H7 (cell line): ENCODE data around the gene SPATA3. TPM values are rescaled to one million over a fixed set of nuclear protein-coding genes. Genes with fewer than 3 reads are reported as not detected.
"Not testable (repeated sequence)": the region's sequence is repeated elsewhere in the genome, so short reads cannot be mapped to it uniquely, and the experiment has no call there.

Experiments
- DNase-seq: peaks from one replicate; pipeline ENCODE4 v3.0.0; 2012
- H3K27me3 ChIP-seq: 2 replicates; pipeline ENCODE4 v1.6.0; 2011; ENCODE audit warnings: mild to moderate bottlenecking, low read length; ENCODE audit not compliant: control insufficient read depth, insufficient read depth
- H3K36me3 ChIP-seq: replicated peaks from 2 replicates; pipeline ENCODE4 v1.5.1; 2011; ENCODE audit warnings: low read length; ENCODE audit not compliant: control insufficient read depth, insufficient read depth
- H3K4me3 ChIP-seq: 2 replicates; pipeline ENCODE4 v1.5.1; 2011; ENCODE audit warnings: low read depth, mild to moderate bottlenecking, control low read depth, low read length, moderate library complexity; ENCODE audit not compliant: insufficient read depth
- total RNA-seq: library from RNA; depleted of rRNA; stranded (reverse); fragments of >200 nt; shearing (Covaris generic); gene quantifications from 2 replicates; pipeline ENCODE4 v1.2.3, GENCODE V29; 2014

The SPATA3 gene
- total RNA-seq, 1 experiment from 2014 or later: not detected

GRCh38 chr2:230958820-230959756, 36.8 kb upstream of the SPATA3 start:
- no peaks in the 10 kb centered on the region for H3K36me3 ChIP-seq
- no peak for DNase-seq
- H3K4me3 ChIP-seq: no peak overlapping the region
- H3K27me3 ChIP-seq: peaks cover 13% of the 10 kb centered on the region

GRCh38 chr2:230960026-230960425, 35.9 kb upstream of the SPATA3 start:
- H3K4me3 ChIP-seq: no peak overlapping the region
- no peak for DNase-seq
- H3K27me3 ChIP-seq: peaks cover 13% of the 10 kb centered on the region
- H3K36me3 ChIP-seq: no peaks in the 10 kb centered on the region

GRCh38 chr2:230961091-230961491, 34.8 kb upstream of the SPATA3 start:
- H3K36me3 ChIP-seq: no peaks in the 10 kb centered on the region
- peaks cover 13% of the 10 kb centered on the region for H3K27me3 ChIP-seq
- H3K4me3 ChIP-seq: no peak overlapping the region
- no peak for DNase-seq

GRCh38 chr2:230964136-230964730, 31.7 kb upstream of the SPATA3 start:
- Histone ChIP-seq H3K27me3 (no peaks in the 10 kb centered on the region), H3K36me3 (no peaks in the 10 kb centered on the region), H3K4me3 (no peak overlapping the region)
- no peak for DNase-seq

GRCh38 chr2:230967113-230967512, 28.8 kb upstream of the SPATA3 start:
- no peaks in the 10 kb centered on the region for H3K27me3 ChIP-seq
- no peaks in the 10 kb centered on the region for H3K36me3 ChIP-seq
- no peak overlapping the region for H3K4me3 ChIP-seq
- no peak for DNase-seq

GRCh38 chr2:230968314-230968713, 27.6 kb upstream of the SPATA3 start:
- not testable (repeated sequence) for H3K4me3 ChIP-seq, H3K27me3 ChIP-seq, H3K36me3 ChIP-seq, DNase-seq

GRCh38 chr2:230968921-230969658, 26.8 kb upstream of the SPATA3 start:
- Histone ChIP-seq H3K4me3 (no peak overlapping the region), H3K36me3 (no peaks in the 10 kb centered on the region), H3K27me3 (no peaks in the 10 kb centered on the region)
- no peak for DNase-seq

GRCh38 chr2:230969659-230970015, 26.3 kb upstream of the SPATA3 start:
- no peak overlapping the region for H3K4me3 ChIP-seq
- H3K27me3 ChIP-seq: no peaks in the 10 kb centered on the region
- DNase-seq: no peak
- H3K36me3 ChIP-seq: no peaks in the 10 kb centered on the region

- no peaks in the 10 kb centered on the region for H3K27me3 ChIP-seq
- H3K36me3 ChIP-seq: no peaks in the 10 kb centered on the region
- DNase-seq: no peak
- no peak overlapping the region for H3K4me3 ChIP-seq
Observed at GRCh38 chr2:230972046-230972445, 23.9 kb upstream of the SPATA3 start.

GRCh38 chr2:230974096-230974913, 21.6 kb upstream of the SPATA3 start:
- DNase-seq: no peak
- no peaks in the 10 kb centered on the region for H3K36me3 ChIP-seq
- no peak overlapping the region for H3K4me3 ChIP-seq
- H3K27me3 ChIP-seq: no peaks in the 10 kb centered on the region

- no peak overlapping the region for H3K4me3 ChIP-seq
- no peaks in the 10 kb centered on the region for H3K27me3 ChIP-seq
- no peaks in the 10 kb centered on the region for H3K36me3 ChIP-seq
- no peak for DNase-seq
Observed at GRCh38 chr2:230975927-230976326, 20.0 kb upstream of the SPATA3 start.

- Histone ChIP-seq H3K36me3 (no peaks in the 10 kb centered on the region), H3K27me3 (no peaks in the 10 kb centered on the region), H3K4me3 (no peak overlapping the region)
- DNase-seq: no peak
Observed at GRCh38 chr2:230976671-230977171, 19.2 kb upstream of the SPATA3 start.

- no peak for DNase-seq
- no peaks in the 10 kb centered on the region for H3K27me3 ChIP-seq
- no peaks in the 10 kb centered on the region for H3K36me3 ChIP-seq
- no peak overlapping the region for H3K4me3 ChIP-seq
Observed at GRCh38 chr2:230980468-230980867, 15.5 kb upstream of the SPATA3 start.

GRCh38 chr2:230981704-230982103, 14.2 kb upstream of the SPATA3 start:
- no peak for DNase-seq
- Histone ChIP-seq H3K36me3 (no peaks in the 10 kb centered on the region), H3K4me3 (no peak overlapping the region), H3K27me3 (peaks cover 1% of the 10 kb centered on the region; the same call in 1 of the 2 replicates)
